ENCODE data around the gene ANKRD31. TPM values are rescaled to one million over a fixed set of nuclear protein-coding genes. Genes with fewer than 3 reads are reported as not detected.

The ANKRD31 gene, protein sequence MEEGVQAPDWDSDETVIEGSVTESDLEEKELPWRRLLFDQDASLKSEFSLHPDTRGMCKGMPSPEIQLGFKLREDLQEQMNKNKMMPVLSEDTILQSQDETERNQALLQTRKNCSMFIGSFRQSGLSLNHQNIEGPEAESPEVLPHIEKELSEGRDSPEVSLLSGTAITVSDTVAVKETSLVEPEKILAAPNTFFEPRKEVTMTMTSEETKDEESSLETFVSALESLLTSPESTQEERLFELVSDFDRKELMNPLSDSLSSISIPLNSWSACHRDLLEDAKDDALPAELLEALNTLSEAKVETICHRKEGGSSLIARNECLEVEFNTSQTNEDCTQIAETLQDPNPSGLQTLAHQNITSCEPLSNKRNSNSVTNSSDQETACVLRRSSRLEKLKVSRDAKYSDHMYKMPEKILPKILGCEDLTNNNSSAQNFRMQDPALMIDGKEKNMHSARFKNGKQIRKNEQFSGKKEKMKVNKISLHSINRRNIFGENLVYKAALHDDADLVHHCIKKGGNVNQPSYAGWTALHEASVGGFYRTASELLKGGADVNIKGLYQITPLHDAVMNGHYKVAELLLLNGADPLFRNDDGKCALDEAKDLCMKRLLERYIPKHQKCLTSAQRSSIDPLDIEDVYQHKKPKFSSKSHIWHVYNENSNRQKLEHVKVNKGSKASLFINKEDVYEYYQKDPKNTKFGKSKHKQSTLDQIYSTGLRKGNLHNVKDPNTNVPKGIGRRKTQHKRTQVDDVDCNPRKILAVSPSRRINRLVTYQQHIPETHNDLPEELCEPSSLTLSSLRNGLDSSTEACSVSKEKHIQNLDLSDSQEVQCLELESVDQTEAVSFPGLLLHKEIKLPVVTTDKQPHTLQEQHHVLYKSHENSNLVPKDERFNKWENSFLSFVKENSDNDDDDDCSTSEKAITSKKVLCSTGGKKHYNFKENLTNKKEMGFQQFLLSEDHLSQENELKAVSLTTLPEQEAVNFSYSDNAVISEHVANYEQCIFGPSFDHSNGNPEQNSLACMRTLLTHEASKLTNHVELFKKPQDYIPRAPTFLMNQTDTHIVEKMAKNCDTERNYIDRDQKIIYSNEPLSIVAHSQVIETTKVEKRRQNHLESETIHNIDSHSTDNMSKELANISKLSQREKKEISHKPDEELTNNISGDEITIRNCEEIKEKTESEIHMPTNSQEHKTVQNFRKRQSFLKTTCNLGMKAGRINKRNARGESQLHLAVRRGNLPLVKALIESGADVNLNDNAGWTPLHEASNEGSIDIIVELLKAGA (N-terminal part only)
- total RNA-seq (2014; rRNA removed) (0.12 and 0.26 TPM in 2 replicates), Bru-seq, nascent RNA (percentile 31 among the genes with signal in this experiment), BruChase-seq, experiment 1, labeled RNA remaining after a 6-hour chase (percentile 18 among the genes with signal in this experiment), BruChase-seq, experiment 2, labeled RNA remaining after a 2-hour chase (percentile 24 among the genes with signal in this experiment)
- long read RNA-seq, partial matches to known transcripts: 1 of 2 reads
- long read RNA-seq, other reads (novel, unspliced or antisense): 1 of 2 reads

DNA sequence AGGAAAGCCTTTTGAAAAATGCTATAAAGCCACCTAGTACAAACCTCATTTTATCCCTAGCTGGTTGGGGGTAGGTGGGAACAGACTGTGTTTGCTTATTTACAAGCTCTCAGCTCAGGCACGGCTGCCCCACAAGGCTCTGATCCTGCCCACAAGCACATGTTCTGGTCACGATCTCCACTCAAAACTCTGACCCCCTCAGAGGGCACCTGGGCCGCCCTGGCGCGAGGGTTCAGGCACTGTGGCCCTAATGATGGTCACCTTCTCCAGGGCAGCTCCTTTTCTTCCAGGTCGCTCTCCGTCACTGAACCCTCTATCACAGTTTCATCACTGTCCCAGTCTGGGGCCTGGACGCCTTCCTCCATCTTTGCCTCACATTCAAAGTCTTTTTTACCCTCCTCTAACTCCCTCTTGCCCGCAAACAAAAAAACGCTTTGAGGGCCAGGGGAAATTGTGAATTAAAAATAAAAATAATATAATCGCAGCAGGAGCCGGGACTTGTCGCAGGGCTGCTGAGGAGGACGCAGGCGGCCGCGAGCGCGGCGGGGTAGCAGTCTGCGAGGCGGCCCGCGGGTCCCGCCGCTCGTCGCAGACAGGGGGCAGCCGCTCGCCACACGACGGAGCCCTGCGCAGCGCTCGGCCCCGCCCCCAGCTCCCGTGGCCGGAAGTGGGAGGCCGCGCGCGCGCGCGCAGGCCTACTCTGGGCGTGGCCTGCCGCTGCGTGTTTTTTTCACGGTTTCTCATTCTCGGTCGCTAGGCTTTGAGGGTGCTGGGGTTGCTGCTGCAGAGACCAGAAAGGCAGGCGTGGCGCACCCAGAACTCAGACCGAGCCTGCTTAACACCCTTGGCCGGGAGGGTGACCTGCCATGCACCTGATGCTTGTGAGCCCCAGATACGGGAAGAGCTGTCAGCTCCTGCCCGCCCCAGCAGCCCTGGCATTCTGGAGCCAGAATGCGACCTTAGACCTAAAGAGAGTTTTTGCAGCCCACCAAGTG is at the start of gene ANKRD31:
ANKRD31 (minus strand) TSS at position 557 of the 995 bp plus-strand sequence; CDS start at position 365, 192 bp downstream.
- BruUV-seq (replicated peaks): TSS peak; percentile 92
- Histone ChIP-seq H3K4me1 (ENCODE audit: insufficient read depth, low read length) (peaks cover 19% of the 10 kb centered on the region), H3K4me3 (ENCODE audit: low read length) (peak within 1 kb of the TSS; percentile 88), H3K9me2 (replicated peaks; ENCODE audit: low read length) (no peaks in the 10 kb centered on the region), H3K36me3 (ENCODE audit: low read depth, low read length) (no peaks in the 10 kb centered on the region), H3K27ac (ENCODE audit: low read length) (no peak within 1 kb of the TSS), H2AFZ (ENCODE audit: low read length) (peak within 1 kb of the TSS; percentile 97), H3K79me2 (ENCODE audit: low read length) (no peaks in the 10 kb centered on the region), H3K4me2 (ENCODE audit: low read length) (peak within 1 kb of the TSS; percentile 86), H3K27me3 (ENCODE audit: low read length) (no peaks in the 10 kb centered on the region), H3K9ac (ENCODE audit: low read length) (peak within 1 kb of the TSS; percentile 67), H4K20me1 (ENCODE audit: low read length) (no peaks in the 10 kb centered on the region), H3F3A (ENCODE audit: low read length, unreplicated experiment) (no peaks in the 10 kb centered on the region), H3K9me3 (ENCODE audit: low read length) (no peaks in the 10 kb centered on the region)
- ChIA-PET CTCF (interaction anchor here (0.6 to 1.8 kb wide), 5 partner anchors 100 to 1022 kb away, joined by 3 to 11 read pairs (median 4); partner anchors contain the start of gene HMGCR), POLR2A (ENCODE audit: unreplicated experiment) (interaction anchor here (1.4 kb wide), 1 partner anchor 100 kb away, joined by 8 read pairs; the partner anchor contains the start of gene HMGCR)
- peak; percentile 98 for ATAC-seq
- intact Hi-C loops (cut with micrococcal nuclease): loop anchor here (1.0 to 10.0 kb wide), 3 partner anchors 101 to 276 kb away; partner anchors contain the start of genes GCNT4 and HMGCR
- DNase-seq: peak; percentile 74
- TF ChIP-seq EZH2 (IDR thresholded peaks at IDR 0.05; ENCODE audit: low read length, unreplicated experiment) (no peak), EZH2phosphoT487 (IDR thresholded peaks at IDR 0.05; ENCODE audit: borderline replicate concordance, low read length) (no peak)
- TF ChIP-seq, protein P1, sequence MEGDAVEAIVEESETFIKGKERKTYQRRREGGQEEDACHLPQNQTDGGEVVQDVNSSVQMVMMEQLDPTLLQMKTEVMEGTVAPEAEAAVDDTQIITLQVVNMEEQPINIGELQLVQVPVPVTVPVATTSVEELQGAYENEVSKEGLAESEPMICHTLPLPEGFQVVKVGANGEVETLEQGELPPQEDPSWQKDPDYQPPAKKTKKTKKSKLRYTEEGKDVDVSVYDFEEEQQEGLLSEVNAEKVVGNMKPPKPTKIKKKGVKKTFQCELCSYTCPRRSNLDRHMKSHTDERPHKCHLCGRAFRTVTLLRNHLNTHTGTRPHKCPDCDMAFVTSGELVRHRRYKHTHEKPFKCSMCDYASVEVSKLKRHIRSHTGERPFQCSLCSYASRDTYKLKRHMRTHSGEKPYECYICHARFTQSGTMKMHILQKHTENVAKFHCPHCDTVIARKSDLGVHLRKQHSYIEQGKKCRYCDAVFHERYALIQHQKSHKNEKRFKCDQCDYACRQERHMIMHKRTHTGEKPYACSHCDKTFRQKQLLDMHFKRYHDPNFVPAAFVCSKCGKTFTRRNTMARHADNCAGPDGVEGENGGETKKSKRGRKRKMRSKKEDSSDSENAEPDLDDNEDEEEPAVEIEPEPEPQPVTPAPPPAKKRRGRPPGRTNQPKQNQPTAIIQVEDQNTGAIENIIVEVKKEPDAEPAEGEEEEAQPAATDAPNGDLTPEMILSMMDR (conservative IDR thresholded peaks at IDR 0.05; ENCODE audit: low read depth, low read length): peak; percentile 64

DNA sequence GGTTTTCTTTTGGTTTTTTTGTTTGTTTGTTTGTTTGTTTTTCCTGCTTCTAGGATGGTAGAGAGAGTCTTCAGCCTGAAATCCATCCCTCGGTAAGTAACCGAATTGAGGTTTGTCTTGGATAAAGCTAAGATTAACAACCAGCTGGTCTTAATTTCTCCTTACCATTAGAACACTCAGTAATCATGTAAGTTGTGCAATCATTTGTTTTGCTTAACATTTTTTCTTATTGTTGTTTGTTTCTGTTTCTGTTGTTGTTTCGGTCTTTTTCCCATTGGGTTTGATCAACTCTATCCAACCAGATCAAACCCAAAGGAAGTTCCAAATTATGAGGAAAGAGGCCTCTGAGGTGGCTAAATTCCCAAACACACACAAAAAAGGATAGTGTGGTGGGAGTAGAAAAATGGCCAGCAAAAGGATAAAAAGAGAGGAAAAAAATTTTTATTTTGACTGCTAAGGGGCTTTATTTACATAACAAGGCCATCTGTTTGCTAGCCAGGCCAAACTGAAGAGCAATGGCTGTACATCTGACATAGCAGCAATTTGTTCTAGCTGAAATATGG is 49.6 kb upstream of the ANKRD31 start:
- Histone ChIP-seq H2AFZ (ENCODE audit: low read length) (no peak overlapping the region), H4K20me1 (ENCODE audit: low read length) (no peaks in the 10 kb centered on the region), H3K9ac (ENCODE audit: low read length) (no peak overlapping the region), H3K9me3 (ENCODE audit: low read length) (no peaks in the 10 kb centered on the region), H3K27me3 (ENCODE audit: low read length) (no peaks in the 10 kb centered on the region), H3K36me3 (ENCODE audit: low read depth, low read length) (no peaks in the 10 kb centered on the region), H3K4me1 (ENCODE audit: insufficient read depth, low read length) (peaks cover 5% of the 10 kb centered on the region; the same call in 1 of the 2 replicates), H3K27ac (ENCODE audit: low read length) (no peak overlapping the region), H3K4me2 (ENCODE audit: low read length) (no peak overlapping the region), H3F3A (ENCODE audit: low read length, unreplicated experiment) (no peaks in the 10 kb centered on the region), H3K9me2 (replicated peaks; ENCODE audit: low read length) (no peaks in the 10 kb centered on the region), H3K4me3 (ENCODE audit: low read length) (no peak overlapping the region), H3K79me2 (ENCODE audit: low read length) (no peaks in the 10 kb centered on the region)
- no peak for DNase-seq
- no TSS peak for BruUV-seq (replicated peaks)
- ChIA-PET POLR2A (ENCODE audit: unreplicated experiment) (no interaction called here), CTCF (no interaction called here)
- no peak for ATAC-seq
- TF ChIP-seq, protein P1 (conservative IDR thresholded peaks at IDR 0.05; ENCODE audit: low read depth, low read length): no peak
- TF ChIP-seq EZH2phosphoT487 (IDR thresholded peaks at IDR 0.05; ENCODE audit: borderline replicate concordance, low read length) (no peak), EZH2 (IDR thresholded peaks at IDR 0.05; ENCODE audit: low read length, unreplicated experiment) (no peak)
- intact Hi-C loops (cut with micrococcal nuclease): no loop called here

All from PC-3 (cell line).